Activated naive CD4-positive, alpha-beta T cell treated with anti-CD3 and anti-CD28 coated beads, Interleukin-2, amount 50 U/mL, for 72 hours (primary cell): ENCODE data around the gene ACTL8. TPM values are rescaled to one million over a fixed set of nuclear protein-coding genes. Genes with fewer than 3 reads are reported as not detected.

Experiments
- ATAC-seq, 2 donors: fragments of 150-1000 bp; cut with Tn5 transposase; 2 replicates each; pipeline ENCODE4 v1.10.0; 2021; ENCODE audit warnings: mild to moderate bottlenecking in 2 of 2, moderate library complexity in 2 of 2
- DNase-seq, 2 donors: peaks; one replicate each; pipeline ENCODE4 v3.0.0; 2021 to 2022; ENCODE audit warnings: low spot score in 2 of 2
- H3K27ac Mint-ChIP-seq, 2 donors: one replicate each; pipeline ENCODE4 v1.8.0; 2022; ENCODE audit warnings: mild to moderate bottlenecking in 2 of 2, mixed read lengths in 2 of 2
- H3K36me3 Mint-ChIP-seq, 2 donors: one replicate each; pipeline ENCODE4 v1.8.0; 2022; ENCODE audit warnings: mixed read lengths in 2 of 2
- H3K9me3 Mint-ChIP-seq, 2 donors: one replicate each; pipeline ENCODE4 v1.8.0; 2022; ENCODE audit warnings: mixed read lengths in 2 of 2
- total RNA-seq, 2 donors: library from RNA; stranded (reverse); gene quantifications; one replicate each; pipeline ENCODE4 v1.2.3, GENCODE V29; 2022

ACTL8 gene
- total RNA-seq, 2 donors from 2014 or later, result 0.14 TPM; not detected in 1

- Mint-ChIP-seq H3K36me3 (no peaks in the 10 kb centered on the region), H3K9me3 (peaks cover 2% of the 10 kb centered on the region in 2 donors), H3K27ac (no peak overlapping the region)
- ATAC-seq (no peak), DNase-seq (no peak)
Measured at GRCh38 chr1:17842686-17843085, 87.6 kb downstream of the ACTL8 start.

GRCh38 chr1:17844185-17844826 is 89.2 kb downstream of the ACTL8 start:
- DNase-seq (no peak), ATAC-seq (no peak)
- H3K9me3 Mint-ChIP-seq, result peaks cover 5% of the 10 kb centered on the region in 2 donors
- no peaks in the 10 kb centered on the region for H3K36me3 Mint-ChIP-seq
- no peak overlapping the region for H3K27ac Mint-ChIP-seq

GRCh38 chr1:17845583-17845982 is 90.5 kb downstream of the ACTL8 start:
- Mint-ChIP-seq H3K27ac (no peak overlapping the region), H3K36me3 (no peaks in the 10 kb centered on the region), H3K9me3 (peaks cover 8 to 9% of the 10 kb centered on the region in 2 donors)
- DNase-seq, result no peak
- ATAC-seq, result no peak

- Mint-ChIP-seq H3K36me3 (no peaks in the 10 kb centered on the region), H3K9me3 (peaks cover 8 to 9% of the 10 kb centered on the region in 2 donors), H3K27ac (no peak overlapping the region)
- DNase-seq, result no peak
- ATAC-seq, result no peak
Measured at GRCh38 chr1:17846341-17846740, 91.2 kb downstream of the ACTL8 start.

- no peaks in the 10 kb centered on the region for H3K36me3 Mint-ChIP-seq
- H3K9me3 Mint-ChIP-seq, result peaks cover 8 to 9% of the 10 kb centered on the region in 2 donors
- no peak overlapping the region for H3K27ac Mint-ChIP-seq
- no peak for DNase-seq
- ATAC-seq, result no peak
Measured at GRCh38 chr1:17847111-17847510, 92.0 kb downstream of the ACTL8 start.

- peaks cover 8 to 9% of the 10 kb centered on the region in 2 donors for H3K9me3 Mint-ChIP-seq
- ATAC-seq (no peak), DNase-seq (no peak)
- H3K36me3 Mint-ChIP-seq, result no peaks in the 10 kb centered on the region
- H3K27ac Mint-ChIP-seq, result no peak overlapping the region
Measured at GRCh38 chr1:17849216-17849615, 94.1 kb downstream of the ACTL8 start.

- H3K36me3 Mint-ChIP-seq, result no peaks in the 10 kb centered on the region
- ATAC-seq (no peak), DNase-seq (no peak)
- H3K27ac Mint-ChIP-seq, result no peak overlapping the region
- peaks cover 8 to 9% of the 10 kb centered on the region in 2 donors for H3K9me3 Mint-ChIP-seq
Measured at GRCh38 chr1:17851056-17851455, 95.9 kb downstream of the ACTL8 start.

GRCh38 chr1:17852383-17852782 is 97.2 kb downstream of the ACTL8 start:
- DNase-seq (no peak), ATAC-seq (no peak)
- no peak overlapping the region for H3K27ac Mint-ChIP-seq
- H3K36me3 Mint-ChIP-seq, result no peaks in the 10 kb centered on the region
- peaks cover 8 to 9% of the 10 kb centered on the region in 2 donors for H3K9me3 Mint-ChIP-seq

GRCh38 chr1:17853241-17853935 is 98.3 kb downstream of the ACTL8 start:
- ATAC-seq, result no peak

GRCh38 chr1:17856496-17857108 is 101.5 kb downstream of the ACTL8 start:
- H3K27ac Mint-ChIP-seq, result no peak overlapping the region
- peaks cover 3 to 7% of the 10 kb centered on the region in 2 donors for H3K9me3 Mint-ChIP-seq
- H3K36me3 Mint-ChIP-seq, result no peaks in the 10 kb centered on the region

More at GRCh38 chr1:17853241-17853935, 98.3 kb downstream of the ACTL8 start:
- Mint-ChIP-seq H3K36me3 (no peaks in the 10 kb centered on the region), H3K9me3 (peaks cover 4% of the 10 kb centered on the region in 2 donors), H3K27ac (no peak overlapping the region)
- no peak for DNase-seq

GRCh38 chr1:17857109-17857499 is 102.0 kb downstream of the ACTL8 start:
- DNase-seq (no peak), ATAC-seq (no peak)
- H3K36me3 Mint-ChIP-seq, result no peaks in the 10 kb centered on the region
- H3K9me3 Mint-ChIP-seq, result peaks cover 3 to 7% of the 10 kb centered on the region in 2 donors
- H3K27ac Mint-ChIP-seq, result no peak overlapping the region

More at GRCh38 chr1:17856496-17857108, 101.5 kb downstream of the ACTL8 start:
- DNase-seq (no peak), ATAC-seq (no peak)

- no peak overlapping the region for H3K27ac Mint-ChIP-seq
- no peaks in the 10 kb centered on the region for H3K36me3 Mint-ChIP-seq
- ATAC-seq (no peak), DNase-seq (no peak)
- H3K9me3 Mint-ChIP-seq, result peaks cover 3 to 7% of the 10 kb centered on the region in 2 donors
Measured at GRCh38 chr1:17857996-17858395, 102.9 kb downstream of the ACTL8 start.

GRCh38 chr1:17860812-17861211 is 105.7 kb downstream of the ACTL8 start:
- Mint-ChIP-seq H3K27ac (no peak overlapping the region), H3K9me3 (peaks cover 3 to 7% of the 10 kb centered on the region in 2 donors), H3K36me3 (no peaks in the 10 kb centered on the region)
- no peak for ATAC-seq
- no peak for DNase-seq

GRCh38 chr1:17861685-17862084 is 106.6 kb downstream of the ACTL8 start:
- Mint-ChIP-seq H3K9me3 (peaks cover 3 to 7% of the 10 kb centered on the region in 2 donors), H3K36me3 (no peaks in the 10 kb centered on the region), H3K27ac (no peak overlapping the region)
- ATAC-seq (no peak), DNase-seq (no peak)

- no peak overlapping the region for H3K27ac Mint-ChIP-seq
- ATAC-seq (no peak), DNase-seq (no peak)
- no peaks in the 10 kb centered on the region for H3K36me3 Mint-ChIP-seq
- peaks cover 3 to 7% of the 10 kb centered on the region in 2 donors for H3K9me3 Mint-ChIP-seq
Measured at GRCh38 chr1:17862121-17862520, 107.0 kb downstream of the ACTL8 start.

GRCh38 chr1:17865912-17866739 is 111.0 kb downstream of the ACTL8 start:
- Mint-ChIP-seq H3K36me3 (no peaks in the 10 kb centered on the region), H3K27ac (no peak overlapping the region), H3K9me3 (peaks cover 1 to 5% of the 10 kb centered on the region in 2 donors)
- DNase-seq (no peak), ATAC-seq (no peak)

GRCh38 chr1:17866740-17867029 is 111.6 kb downstream of the ACTL8 start:
- Mint-ChIP-seq H3K27ac (no peak overlapping the region), H3K9me3 (peaks cover 0 to 4% of the 10 kb centered on the region in 2 donors), H3K36me3 (no peaks in the 10 kb centered on the region)
- no peak for DNase-seq
- ATAC-seq, result no peak
